Umbilical cord (tissue), 2 donors: ENCODE data around the gene USP32. TPM values are rescaled to one million over a fixed set of nuclear protein-coding genes. Genes with fewer than 3 reads are reported as not detected.
"Not testable (repeated sequence)": the region's sequence is repeated elsewhere in the genome, so short reads cannot be mapped to it uniquely, and the experiment has no call there.

ENCODE experiments used
- DNase-seq: peaks from one replicate; pipeline ENCODE4 v3.0.0-alpha.2; 2015; ENCODE audit warnings: low spot score
- total RNA-seq: library from RNA; depleted of rRNA; stranded (reverse); fragments of >200 nt; gene quantifications from one replicate; pipeline ENCODE4 v1.2.3, GENCODE V29; 2014; ENCODE audit warnings: low replicate concordance; ENCODE audit not compliant: insufficient read depth

The USP32 gene
- total RNA-seq, 1 donor from 2014 or later = 40.2 TPM

DNA sequence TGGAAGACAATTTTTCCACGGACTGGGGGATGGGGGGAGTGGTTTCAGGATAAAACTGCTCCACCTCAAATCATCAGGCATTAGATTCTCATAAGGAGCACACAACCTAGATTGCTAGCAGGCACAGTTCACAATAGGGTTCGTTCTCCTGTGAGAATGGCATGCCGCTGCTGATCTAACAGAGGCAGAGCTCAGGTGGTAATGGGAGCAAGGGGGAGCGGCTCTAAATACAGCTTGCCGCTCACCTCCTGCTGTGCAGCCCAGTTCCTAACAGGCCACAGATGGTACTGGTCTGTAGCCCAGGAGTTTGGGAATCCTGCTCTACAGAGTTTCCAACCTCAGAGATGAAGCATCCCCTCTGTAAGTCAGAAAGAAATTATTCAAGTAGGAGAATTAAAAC is 215.2 kb downstream of the USP32 start:
- DNase-seq = not testable (repeated sequence)

GRCh38 chr17:60174767-60175166 is 217.2 kb downstream of the USP32 start:
- DNase-seq = not testable (repeated sequence)

DNA sequence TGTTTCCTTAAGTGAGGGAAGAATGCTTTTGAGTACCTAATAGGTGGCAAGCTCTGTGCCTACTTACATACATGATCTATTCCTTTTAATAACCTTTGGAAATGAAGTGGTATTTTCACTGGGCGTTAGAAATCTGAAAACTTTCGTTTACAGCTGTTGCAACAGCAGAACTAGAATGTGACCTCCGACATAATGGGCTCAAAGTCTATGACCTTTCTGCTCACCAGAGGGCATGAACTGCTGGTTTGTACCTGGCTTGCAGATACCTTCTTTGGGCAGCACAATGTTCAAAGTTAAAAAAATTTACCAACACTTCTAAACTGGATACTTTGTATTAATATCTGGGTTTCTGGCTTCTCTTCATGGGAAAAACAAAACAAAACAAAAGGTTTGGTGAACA is 217.9 kb downstream of the USP32 start:
- DNase-seq = no peak

DNA sequence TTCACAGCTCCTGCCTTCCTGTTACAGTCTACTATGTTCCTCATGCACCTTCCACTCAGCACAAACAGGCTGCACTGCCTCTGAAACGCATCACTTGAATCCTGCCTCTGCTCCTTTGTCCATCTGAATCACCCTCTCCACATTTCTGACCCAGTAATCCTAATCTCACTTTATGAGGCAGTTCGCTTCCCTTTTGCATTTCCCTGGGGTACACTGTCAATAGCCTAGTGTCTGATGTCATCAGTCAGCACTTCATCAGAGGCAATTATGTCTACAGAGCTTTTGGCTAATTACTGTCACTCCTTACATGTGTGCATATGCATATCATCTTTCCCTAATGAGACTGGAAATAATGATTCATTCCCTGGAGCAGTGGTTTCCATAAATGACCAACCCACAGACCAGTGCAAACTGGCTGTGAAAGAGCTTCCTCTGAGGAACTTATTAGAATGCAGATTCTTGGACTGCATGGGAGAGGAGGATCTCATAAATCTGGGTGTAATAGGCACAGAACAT is 218.6 kb downstream of the USP32 start:
- DNase-seq = no peak

DNA sequence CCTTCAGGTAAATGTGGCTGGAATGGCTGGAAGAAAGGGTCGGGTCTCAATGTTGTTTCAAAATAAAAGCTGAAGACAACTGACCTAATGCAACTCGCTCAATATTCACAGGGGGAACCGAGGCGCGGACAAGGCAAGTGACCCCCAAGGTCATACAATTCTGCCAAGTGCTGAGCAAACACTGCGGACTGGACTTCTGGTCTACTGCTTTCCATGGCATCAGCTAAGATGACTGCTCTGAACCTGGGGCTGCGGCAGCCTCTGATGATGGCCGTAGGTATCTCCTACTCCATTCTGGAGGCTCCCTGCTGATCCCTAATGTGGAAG is 220.2 kb downstream of the USP32 start:
- no peak for DNase-seq

- no peak for DNase-seq
Measured at GRCh38 chr17:60170835-60171752, 220.8 kb downstream of the USP32 start.

GRCh38 chr17:60169921-60170817 is 221.8 kb downstream of the USP32 start:
- DNase-seq = no peak

- DNase-seq = no peak
Measured at GRCh38 chr17:60168654-60169053, 223.3 kb downstream of the USP32 start.

DNA sequence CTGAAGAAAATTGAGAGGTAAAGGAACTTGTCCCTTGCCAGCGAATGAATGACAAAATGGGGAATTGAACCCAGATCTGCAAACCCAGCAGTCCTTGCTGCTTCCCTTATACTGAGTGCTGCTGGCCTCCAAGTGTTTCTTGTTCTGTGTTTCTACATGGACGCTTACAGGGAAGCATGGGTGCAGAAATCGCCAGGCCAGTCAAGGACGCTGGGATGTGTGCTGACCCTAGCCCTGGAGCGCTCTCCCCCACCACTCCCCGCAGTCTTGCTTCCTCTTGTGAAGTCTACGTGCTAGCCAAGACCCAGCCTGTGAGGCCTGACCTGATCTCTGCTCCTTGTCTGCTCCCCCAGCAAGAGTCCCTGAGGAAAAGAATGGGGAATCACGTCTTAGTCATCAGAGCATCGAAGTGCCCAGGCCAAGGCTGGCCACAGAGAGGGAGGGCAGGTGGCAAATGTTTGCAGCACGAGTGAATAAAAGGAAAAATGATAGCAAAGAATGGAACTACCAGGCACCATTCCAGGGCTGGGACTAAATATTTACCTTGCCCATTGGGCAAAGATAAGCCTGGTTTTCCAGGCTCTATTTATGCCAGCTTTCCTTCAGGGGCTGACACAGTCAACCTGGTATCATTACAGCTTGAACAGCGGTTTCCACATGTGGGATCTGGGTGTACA is 224.7 kb downstream of the USP32 start:
- no peak for DNase-seq

- DNase-seq = no peak
Measured at GRCh38 chr17:60165971-60166370, 226.0 kb downstream of the USP32 start.

- DNase-seq = no peak
Measured at GRCh38 chr17:60165223-60165622, 226.7 kb downstream of the USP32 start.

GRCh38 chr17:60164697-60165096 is 227.2 kb downstream of the USP32 start:
- DNase-seq = no peak

DNA sequence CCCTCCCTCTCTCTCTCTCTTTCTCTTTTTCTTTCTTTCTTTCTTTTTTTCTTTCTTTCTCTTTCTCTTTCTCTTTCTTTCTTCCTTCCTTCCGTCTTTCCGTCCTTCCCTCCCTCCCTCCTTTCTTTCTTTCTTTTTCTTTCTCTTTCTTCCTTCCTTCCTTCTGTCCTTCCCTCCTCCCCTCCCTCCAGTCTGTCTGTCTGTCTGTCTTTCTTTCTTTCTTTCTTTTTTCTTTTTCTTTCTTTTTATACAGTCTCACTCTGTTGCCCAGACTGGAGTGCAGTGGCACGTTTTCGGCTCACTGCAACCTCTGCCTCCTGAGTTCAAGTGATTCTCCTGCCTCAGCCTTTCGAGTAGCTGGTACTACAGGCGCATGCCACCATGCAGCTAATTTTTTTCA is 227.8 kb downstream of the USP32 start:
- no peak for DNase-seq

DNA sequence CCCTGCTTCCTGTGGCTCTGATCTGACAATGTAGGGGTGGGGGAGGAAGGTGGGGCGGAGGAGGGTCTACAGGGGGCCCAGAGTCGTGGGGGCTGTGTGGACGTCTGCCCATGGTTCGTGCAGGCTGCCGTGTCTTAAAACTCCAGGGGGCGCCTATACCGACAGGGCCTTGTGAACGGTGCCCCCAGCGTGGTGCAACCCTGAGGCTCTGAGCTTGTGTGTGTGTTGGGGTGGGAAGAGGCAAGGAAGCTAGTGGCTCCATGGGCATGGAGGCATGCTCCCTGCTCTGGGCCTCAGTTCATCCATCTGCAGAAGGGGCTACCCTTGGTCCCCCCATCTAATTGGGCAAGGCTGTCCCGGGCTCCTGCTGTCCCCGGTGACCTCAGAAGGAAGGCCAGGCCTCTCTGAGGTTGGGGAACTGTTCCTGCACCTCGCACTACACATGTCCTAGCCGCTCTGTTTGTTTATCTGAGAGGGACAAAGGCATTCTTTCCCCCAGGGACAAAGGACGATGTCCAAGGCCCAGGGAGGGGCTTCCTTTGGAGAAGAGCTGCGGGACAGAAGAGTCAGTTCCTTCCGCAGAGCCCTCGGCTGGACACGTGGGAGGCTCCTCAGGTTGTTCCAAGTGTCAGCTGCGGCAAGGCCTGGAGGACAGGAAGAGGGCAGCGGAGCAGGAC is 228.7 kb downstream of the USP32 start:
- no peak for DNase-seq

- no peak for DNase-seq
Measured at GRCh38 chr17:60161598-60162330, 230.2 kb downstream of the USP32 start.

GRCh38 chr17:60160829-60161501 is 231.0 kb downstream of the USP32 start:
- DNase-seq = no peak

- DNase-seq = no peak
Measured at GRCh38 chr17:60159479-60159866, 232.5 kb downstream of the USP32 start.

GRCh38 chr17:60158751-60159478 is 233.0 kb downstream of the USP32 start:
- no peak for DNase-seq

DNA sequence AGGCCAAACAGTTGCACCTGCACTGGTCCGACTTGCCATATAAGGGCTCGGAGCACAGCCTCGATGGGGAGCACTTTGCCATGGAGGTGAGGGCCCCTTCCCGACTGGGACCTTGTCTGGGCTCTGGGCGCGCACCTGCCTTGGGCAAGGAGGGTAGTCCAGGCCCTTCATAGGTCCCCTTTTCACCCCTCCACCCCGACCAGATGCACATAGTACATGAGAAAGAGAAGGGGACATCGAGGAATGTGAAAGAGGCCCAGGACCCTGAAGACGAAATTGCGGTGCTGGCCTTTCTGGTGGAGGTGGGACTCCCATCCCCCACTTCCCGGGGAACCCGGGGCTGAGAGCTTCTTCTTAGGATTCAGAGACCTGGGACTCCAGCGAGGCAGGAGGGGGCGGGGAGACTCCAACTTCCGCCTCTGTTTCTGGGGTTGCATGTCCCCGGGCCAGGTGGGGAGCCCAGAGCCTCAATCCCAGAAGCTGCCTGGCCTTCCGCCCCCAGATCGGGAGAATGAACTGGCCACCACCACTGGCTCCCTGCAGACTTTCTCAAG is 234.4 kb downstream of the USP32 start:
- no peak for DNase-seq
